Loucy (cell line): Measurements from ENCODE around the gene ROBO1.

Experiments used
- H2AFZ ChIP-seq: fragments of 200-600 bp; sonication (generic); 2 replicates; pipeline ENCODE4 v1.6.0; 2016; ENCODE audit warnings: antibody characterized with exemption, mild to moderate bottlenecking, low read length, moderate library complexity
- H3F3A ChIP-seq: fragments of 200-600 bp; 2 replicates; pipeline ENCODE4 v1.6.0; 2016; ENCODE audit warnings: antibody characterized with exemption, low read depth, mild to moderate bottlenecking
- H3K27me3 ChIP-seq: fragments of 200-600 bp; sonication (generic); 2 replicates; pipeline ENCODE4 v1.6.1; 2014; ENCODE audit warnings: low read length, mild to moderate bottlenecking; ENCODE audit not compliant: insufficient read depth, poor library complexity, severe bottlenecking
- H3K36me3 ChIP-seq: fragments of 200-600 bp; sonication (generic); 2 replicates; pipeline ENCODE4 v1.6.1; 2016; ENCODE audit warnings: low read length; ENCODE audit not compliant: insufficient read depth
- H3K4me1 ChIP-seq: fragments of 200-600 bp; sonication (generic); 2 replicates; pipeline ENCODE4 v1.5.1; 2014; ENCODE audit warnings: low read length, mild to moderate bottlenecking; ENCODE audit not compliant: insufficient read depth, poor library complexity, severe bottlenecking
- H3K4me2 ChIP-seq: fragments of 200-600 bp; sonication (generic); 2 replicates; pipeline ENCODE4 v1.6.0; 2014; ENCODE audit warnings: antibody characterized with exemption, low read length, low read depth, mild to moderate bottlenecking; ENCODE audit not compliant: poor library complexity, severe bottlenecking
- H3K4me3 ChIP-seq: fragments of 200-600 bp; sonication (generic); 2 replicates; pipeline ENCODE4 v1.5.1; 2014; ENCODE audit warnings: low read length, mild to moderate bottlenecking, mixed read lengths; ENCODE audit not compliant: poor library complexity, severe bottlenecking
- H3K79me2 ChIP-seq: fragments of 200-600 bp; sonication (generic); 2 replicates; pipeline ENCODE4 v1.6.1; 2014; ENCODE audit warnings: low read length; ENCODE audit not compliant: insufficient read depth
- H3K9ac ChIP-seq: fragments of 200-600 bp; sonication (generic); 2 replicates; pipeline ENCODE4 v1.6.0; 2014; ENCODE audit warnings: mild to moderate bottlenecking, low read depth, low read length, moderate library complexity; ENCODE audit not compliant: poor library complexity, severe bottlenecking
- H3K9me2 ChIP-seq: fragments of 200-600 bp; sonication (generic); replicated peaks from 2 replicates; pipeline ENCODE4 v1.6.1; 2016; ENCODE audit warnings: low read depth, low read length, mixed read lengths
- H3K9me3 ChIP-seq: fragments of 200-600 bp; sonication (generic); 2 replicates; pipeline ENCODE4 v1.6.1; 2014; ENCODE audit warnings: mild to moderate bottlenecking, antibody characterized with exemption, low read length, low read depth; ENCODE audit not compliant: insufficient read depth
- H4K20me1 ChIP-seq: fragments of 200-600 bp; sonication (generic); 2 replicates; pipeline ENCODE4 v1.6.0; 2014; ENCODE audit warnings: antibody characterized with exemption, low read length, mild to moderate bottlenecking; ENCODE audit not compliant: insufficient read depth, poor library complexity, severe bottlenecking
- CTCF ChIP-seq: fragments of 200-600 bp; sonication (generic); conservative IDR thresholded peaks from 2 replicates; pipeline ENCODE4 v1.5.1; 2014; ENCODE audit warnings: mild to moderate bottlenecking, antibody characterized with exemption, low read length
- EZH2phosphoT487 ChIP-seq: fragments of 200-600 bp; IDR thresholded peaks from 2 replicates; pipeline ENCODE4 v1.6.1; 2018; ENCODE audit warnings: antibody characterized with exemption, mild to moderate bottlenecking, moderate library complexity, borderline replicate concordance

Gene ROBO1

GRCh38 chr3:78977073-78977472 lies 790.7 kb downstream of the ROBO1 start:
- H2AFZ ChIP-seq = no peak overlapping the region
- no peaks in the 10 kb centered on the region for H3K27me3 ChIP-seq
- no peak overlapping the region for H3K4me3 ChIP-seq
- H3K79me2 ChIP-seq = no peaks in the 10 kb centered on the region
- H3K9me3 ChIP-seq = no peaks in the 10 kb centered on the region
- H3K36me3 ChIP-seq = no peaks in the 10 kb centered on the region
- H3K9me2 ChIP-seq = no peaks in the 10 kb centered on the region
- no peak overlapping the region for H3K4me2 ChIP-seq
- no peaks in the 10 kb centered on the region for H4K20me1 ChIP-seq
- H3K9ac ChIP-seq = no peak overlapping the region
- no peaks in the 10 kb centered on the region for H3K4me1 ChIP-seq
- no peaks in the 10 kb centered on the region for H3F3A ChIP-seq
- no peak for TF ChIP-seq CTCF
- TF ChIP-seq EZH2phosphoT487 = no peak

DNA sequence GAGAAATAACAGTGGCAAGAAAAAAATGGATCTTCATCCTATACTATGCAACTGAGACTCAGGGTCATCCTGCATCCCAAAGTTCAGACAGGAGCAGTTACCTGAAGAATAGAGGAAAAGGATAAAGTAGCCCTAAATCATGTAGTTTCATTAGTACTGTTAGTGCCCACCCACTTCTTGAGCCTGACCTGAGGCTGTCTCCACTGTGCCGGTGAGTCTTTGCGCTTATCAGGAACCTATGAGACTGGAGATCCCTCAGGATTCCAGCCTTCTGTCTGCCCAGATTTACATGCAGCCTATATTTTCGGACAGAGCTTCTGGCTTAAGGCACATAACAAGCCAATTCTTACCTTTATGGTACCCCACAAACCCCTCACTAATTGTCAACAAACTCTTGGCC lies 791.6 kb downstream of the ROBO1 start:
- Histone ChIP-seq H3K4me2 (no peak overlapping the region), H3K4me3 (no peak overlapping the region), H3K4me1 (no peaks in the 10 kb centered on the region), H3K9me2 (no peaks in the 10 kb centered on the region), H3K9ac (no peak overlapping the region), H4K20me1 (no peaks in the 10 kb centered on the region), H3K36me3 (no peaks in the 10 kb centered on the region), H3K9me3 (no peaks in the 10 kb centered on the region), H2AFZ (no peak overlapping the region), H3K79me2 (no peaks in the 10 kb centered on the region), H3F3A (no peaks in the 10 kb centered on the region), H3K27me3 (no peaks in the 10 kb centered on the region)
- TF ChIP-seq CTCF (no peak), EZH2phosphoT487 (no peak)

DNA sequence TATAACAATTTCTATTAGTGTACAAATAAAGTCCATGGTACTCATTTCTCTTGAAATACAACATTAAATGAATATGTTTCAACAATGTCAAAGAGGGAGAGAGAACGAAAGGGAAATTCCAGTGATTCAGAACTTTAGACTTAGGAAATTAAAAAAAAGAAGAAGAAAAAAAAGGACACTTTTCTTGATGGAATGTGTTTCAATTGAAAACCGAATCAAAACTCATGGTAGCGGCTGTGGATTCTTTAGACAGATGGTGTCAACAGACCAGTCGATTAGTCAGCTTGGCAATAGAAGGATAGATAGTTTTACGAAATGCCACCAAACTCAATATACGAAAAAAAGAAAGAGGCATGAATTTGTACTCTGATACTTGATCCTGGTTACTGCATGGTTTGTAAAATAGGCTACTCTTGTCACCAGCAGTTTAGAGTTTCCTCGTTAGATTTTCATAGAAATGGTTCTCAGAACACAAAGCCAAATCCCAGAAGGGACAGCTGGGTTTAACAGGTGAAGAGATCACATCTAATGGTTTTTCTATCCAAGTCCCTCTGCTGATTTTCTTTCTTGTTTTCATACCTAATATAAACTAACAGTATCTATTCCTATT lies 793.5 kb downstream of the ROBO1 start:
- Histone ChIP-seq H3K4me2 (no peak overlapping the region), H3K9me3 (no peaks in the 10 kb centered on the region), H3F3A (no peaks in the 10 kb centered on the region), H2AFZ (no peak overlapping the region), H3K27me3 (no peaks in the 10 kb centered on the region), H3K4me3 (no peak overlapping the region), H3K79me2 (no peaks in the 10 kb centered on the region), H3K4me1 (no peaks in the 10 kb centered on the region), H3K36me3 (no peaks in the 10 kb centered on the region), H3K9ac (no peak overlapping the region), H4K20me1 (no peaks in the 10 kb centered on the region), H3K9me2 (no peaks in the 10 kb centered on the region; the same call in 1 of the 2 replicates)
- TF ChIP-seq CTCF (no peak), EZH2phosphoT487 (no peak)
